ENCODE results near the gene GAS6. TPM values are rescaled to one million over a fixed set of nuclear protein-coding genes. Genes with fewer than 3 reads are reported as not detected.
"Not testable (repeated sequence)": the region's sequence is repeated elsewhere in the genome, so short reads cannot be mapped to it uniquely, and the experiment has no call there.

The GAS6 gene
- total RNA-seq, 1 donor from 2014 or later, result 244 TPM

DNA sequence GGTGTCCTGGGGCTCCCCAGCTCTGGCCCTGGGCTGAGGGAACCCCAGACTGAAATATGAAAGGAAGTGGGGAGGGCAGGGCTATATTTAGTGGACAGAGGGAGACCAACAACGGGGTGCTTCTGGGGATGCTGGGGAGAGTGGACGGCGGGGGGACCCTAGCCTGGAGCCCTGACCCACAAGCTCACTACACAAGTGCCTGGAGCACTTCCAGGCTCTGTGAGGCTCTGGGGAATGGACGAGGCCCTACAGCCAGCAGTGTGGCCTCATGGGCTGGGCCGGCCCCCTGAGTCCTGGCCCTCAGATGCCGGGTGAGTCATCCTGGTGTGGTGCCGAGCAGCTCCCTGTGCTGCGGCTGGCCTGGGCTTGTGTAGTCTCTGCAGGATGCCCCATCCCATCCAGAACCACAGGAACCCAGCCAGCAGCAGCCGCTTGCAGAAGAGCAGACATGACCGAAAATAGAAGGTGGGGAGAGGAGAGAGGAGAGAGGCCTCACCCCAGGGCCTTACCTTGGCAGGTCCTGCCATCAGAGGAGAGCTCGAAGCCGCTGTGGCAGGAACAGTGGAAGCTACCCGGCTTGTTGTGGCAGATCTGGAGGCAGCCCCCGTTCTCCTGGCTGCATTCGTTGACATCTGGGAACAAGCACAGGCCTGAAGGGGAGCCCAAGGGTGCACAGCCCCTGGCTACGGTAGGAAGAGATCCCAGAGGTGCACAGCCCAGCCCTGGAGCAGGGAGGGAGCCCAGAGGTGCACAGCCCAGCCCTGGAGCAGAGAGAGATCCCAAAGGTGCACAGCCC lies 26.1 kb downstream of the GAS6 start:
- peak; percentile 99 for DNase-seq (ENCODE audit: low spot score)

DNA sequence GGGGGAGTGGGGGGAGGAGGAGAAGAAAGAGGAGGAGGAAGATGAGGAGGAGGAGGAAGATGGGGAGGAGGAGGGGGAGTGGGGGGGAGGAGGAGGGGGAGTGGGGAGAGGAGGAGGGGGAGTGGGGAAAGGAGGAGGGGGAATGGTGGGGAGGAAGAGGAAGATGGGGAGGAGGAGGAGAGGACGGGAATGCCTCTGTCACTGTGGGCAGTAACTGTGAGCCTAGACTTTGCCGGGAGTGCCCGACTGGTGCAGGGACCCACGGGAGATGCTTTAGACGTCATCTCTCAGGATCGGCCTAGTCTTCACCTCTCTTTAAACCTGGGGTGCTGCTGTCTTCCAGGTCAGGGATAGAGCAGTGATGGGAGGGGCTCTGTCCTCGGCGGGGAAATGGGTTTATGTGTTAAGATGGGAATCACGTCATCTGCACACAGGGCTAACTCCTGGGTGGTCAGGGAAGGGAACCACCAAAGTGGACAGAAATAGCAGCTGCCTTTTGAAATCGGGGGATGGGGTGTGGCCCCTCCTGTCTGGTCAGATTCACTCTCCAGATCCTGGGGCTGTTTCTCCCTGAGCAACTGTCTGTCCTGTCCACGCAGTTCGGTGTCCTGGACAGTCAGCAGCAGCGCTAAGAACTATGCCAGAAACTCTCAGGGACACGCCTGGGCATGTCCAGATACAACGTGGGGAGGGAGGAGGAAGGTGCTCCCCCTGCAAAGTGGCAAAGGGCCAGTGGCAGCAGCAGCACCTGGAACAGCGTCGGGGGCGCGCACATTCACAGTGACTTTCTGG lies 26.9 kb downstream of the GAS6 start:
- DNase-seq (ENCODE audit: low spot score), result peak; percentile 92

DNA sequence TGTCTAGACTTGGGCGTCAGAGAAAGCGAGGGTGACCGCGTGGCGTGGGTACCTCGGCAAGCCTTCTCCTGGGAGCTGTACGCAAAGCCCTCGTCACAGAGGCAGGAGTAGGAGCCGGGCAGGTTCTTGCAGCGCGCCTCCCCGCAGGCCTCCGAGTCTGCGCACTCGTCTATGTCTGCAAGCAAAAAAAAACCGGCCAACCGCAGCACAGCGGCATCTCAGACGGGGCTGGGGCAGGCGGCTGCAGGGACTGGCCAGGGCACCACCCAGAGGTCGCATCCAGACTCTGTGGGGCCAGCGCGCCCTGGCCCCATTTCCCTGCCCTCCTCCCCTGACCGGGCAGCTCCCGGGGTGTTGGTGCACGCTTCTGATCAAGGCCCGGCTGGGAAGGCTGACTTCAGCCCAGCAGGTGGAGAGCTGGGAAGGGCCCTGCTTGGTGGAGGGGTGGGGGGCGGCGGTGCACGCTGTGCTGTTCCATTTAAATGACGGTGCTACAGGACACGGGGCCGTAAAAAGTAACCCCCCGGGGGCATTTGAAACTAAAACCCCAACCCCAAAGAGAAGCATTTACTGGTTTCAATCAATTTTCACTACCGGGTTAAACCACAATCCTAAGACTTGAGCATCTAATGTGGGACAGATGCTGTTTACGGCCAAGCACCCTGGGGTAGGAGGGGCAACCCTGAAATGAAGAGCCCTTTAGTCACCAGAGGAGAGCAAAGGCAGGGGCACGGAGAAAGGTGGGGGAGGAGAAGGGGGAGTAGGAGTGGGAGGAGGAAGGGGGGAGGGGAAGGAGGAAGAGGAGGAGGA lies 28.2 kb downstream of the GAS6 start:
- DNase-seq (ENCODE audit: low spot score), result peak; percentile 51

- DNase-seq (ENCODE audit: low spot score), result no peak
Observed at GRCh38 chr13:113834496-113835200, 29.2 kb downstream of the GAS6 start.

DNA sequence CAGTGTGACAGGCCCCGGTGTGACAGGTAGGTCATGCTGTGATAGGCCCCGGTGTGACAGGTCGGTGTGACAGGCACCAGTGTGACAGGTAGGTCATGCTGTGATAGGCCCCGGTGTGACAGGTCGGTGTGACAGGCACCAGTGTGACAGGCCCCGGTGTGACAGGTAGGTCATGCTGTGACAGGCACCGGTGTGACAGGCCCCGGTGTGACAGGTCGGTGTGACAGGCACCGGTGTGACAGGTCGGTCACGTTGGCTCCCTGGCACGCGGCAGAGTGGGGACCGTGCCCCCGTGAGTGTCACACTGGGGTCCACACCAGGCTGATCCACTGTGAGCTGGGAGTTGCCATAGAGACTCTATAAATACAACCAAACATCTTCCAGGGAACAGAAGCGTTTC lies 29.9 kb downstream of the GAS6 start:
- DNase-seq (ENCODE audit: low spot score), result not testable (repeated sequence)

DNA sequence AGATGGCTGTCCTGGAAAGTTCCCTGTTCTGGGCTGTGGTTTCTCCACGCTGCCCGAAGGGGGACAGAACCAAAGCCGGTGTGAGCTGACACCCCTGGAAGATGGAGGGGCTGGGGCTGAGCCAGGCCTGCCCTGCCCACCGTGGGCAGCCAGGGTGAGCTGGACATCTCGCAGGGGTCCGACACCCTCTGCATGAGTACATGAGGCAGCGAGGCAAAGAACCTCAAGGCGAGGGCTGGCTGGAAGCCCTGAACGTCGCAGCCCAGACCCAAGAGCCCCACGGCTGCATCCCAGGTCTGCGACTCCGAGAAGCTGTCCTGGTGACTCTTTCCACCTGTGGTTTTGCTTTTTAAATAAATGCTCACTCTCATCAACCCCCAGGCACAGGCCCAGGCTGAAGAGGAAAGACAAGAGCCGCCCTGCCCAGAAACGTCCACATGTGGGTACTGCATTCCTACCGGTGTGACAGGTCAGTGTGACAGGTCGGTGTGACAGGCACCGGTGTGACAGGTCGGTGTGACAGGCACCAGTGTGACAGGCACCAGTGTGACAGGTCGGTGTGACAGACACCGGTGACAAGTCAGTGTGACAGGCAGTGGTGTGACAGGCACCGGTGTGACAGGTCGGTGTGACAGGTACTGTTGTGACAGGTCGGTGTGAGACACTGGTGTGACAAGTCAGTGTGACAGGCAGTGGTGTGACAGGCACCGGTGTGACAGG lies 30.6 kb downstream of the GAS6 start:
- DNase-seq (ENCODE audit: low spot score), result no peak

DNA sequence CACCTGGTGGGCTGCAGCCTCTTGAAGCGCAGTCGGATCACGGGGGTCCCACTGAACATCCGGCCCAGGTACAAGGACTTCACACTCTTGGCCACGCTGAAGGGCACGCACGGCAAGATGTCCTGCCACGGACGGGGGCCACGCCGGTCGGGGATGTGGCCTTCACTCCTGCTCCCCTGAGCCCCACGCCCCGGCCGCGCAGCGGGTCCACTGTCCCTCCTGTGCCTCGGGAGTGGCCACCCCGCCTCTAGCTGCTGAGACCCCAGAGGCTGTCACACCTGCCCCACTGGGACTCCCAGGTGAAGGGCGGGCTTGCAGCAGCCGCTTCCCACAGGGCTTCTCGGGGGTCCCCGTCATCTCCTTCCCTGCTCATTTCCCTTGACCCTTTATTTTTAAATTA lies 31.2 kb downstream of the GAS6 start:
- no peak for DNase-seq (ENCODE audit: low spot score)

- no peak for DNase-seq (ENCODE audit: low spot score)
Observed at GRCh38 chr13:113832205-113832604, 31.7 kb downstream of the GAS6 start.

- DNase-seq (ENCODE audit: low spot score), result no peak
Observed at GRCh38 chr13:113831061-113831460, 32.8 kb downstream of the GAS6 start.

DNA sequence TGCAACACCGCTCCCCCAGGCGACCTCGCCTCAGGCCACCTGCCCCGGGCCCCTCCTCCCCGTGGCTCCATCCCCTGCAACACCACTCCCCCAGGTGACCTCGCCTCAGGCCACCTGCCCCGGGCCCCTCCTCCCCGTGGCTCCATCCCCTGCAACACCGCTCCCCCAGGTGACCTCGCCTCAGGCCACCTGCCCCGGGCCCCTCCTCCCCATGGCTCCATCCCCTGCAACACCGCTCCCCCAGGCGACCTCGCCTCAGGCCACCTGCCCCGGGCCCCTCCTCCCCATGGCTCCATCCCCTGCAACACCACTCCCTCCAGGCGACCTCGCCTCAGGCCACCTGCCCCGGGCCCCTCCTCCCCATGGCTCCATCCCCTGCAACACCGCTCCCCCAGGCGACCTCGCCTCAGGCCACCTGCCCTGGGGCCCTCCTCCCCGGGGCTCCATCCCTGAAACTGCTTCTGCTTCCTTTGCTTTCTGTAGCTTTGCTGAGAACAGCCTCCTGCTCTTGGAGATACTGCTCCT lies 33.4 kb downstream of the GAS6 start:
- not testable (repeated sequence) for DNase-seq (ENCODE audit: low spot score)

DNA sequence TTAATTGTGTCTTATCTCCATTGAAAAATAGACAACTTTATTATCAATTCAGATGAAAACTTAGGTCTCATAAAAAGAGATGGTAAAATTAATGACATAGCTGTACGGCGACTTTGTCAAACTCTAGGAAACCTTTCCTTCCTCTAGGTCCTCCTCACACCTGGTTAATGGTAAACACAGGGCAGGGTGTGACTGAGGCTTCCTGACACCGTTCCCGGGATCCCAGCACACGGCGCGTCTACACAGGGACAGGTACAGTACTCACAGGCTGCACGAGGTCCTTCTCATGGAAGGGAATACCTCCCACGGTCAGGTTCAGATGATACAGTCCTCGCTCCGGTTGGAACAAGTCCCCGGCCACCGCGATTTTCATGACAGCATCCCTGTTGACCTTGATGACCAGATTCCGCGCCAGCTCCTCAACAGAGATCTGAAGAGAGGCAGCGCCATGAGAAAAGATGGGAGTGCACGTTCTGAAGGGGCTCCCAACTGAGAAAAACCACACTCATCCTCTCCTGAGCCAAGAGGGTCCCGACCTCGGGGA lies 35.5 kb downstream of the GAS6 start:
- DNase-seq (ENCODE audit: low spot score), result no peak

GRCh38 chr13:113827021-113827420 lies 36.9 kb downstream of the GAS6 start:
- DNase-seq (ENCODE audit: low spot score), result no peak

GRCh38 chr13:113826446-113826845 lies 37.4 kb downstream of the GAS6 start:
- DNase-seq (ENCODE audit: low spot score), result not testable (repeated sequence)

- DNase-seq (ENCODE audit: low spot score), result no peak
Observed at GRCh38 chr13:113825841-113826240, 38.0 kb downstream of the GAS6 start.

DNA sequence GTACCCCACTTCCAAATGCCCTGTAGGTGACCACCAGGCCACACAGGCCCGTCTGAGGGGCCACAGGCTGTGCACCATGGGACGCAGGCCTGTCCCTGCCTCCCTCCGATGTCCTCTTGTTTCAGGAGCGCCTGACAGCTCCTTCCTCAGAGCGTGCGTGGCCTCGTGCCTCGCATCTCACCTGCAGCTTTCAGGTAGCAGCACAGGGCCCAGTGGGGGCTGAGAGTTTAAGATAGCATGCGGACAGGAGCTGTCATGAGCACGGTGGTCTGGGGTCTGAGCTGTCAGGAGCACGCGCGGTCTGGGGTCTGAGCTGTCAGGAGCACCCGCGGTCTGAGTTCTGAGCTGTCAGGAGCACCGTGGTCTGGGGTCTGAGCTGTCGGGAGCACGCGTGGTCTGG lies 40.1 kb downstream of the GAS6 start:
- DNase-seq (ENCODE audit: low spot score), result no peak

DNA sequence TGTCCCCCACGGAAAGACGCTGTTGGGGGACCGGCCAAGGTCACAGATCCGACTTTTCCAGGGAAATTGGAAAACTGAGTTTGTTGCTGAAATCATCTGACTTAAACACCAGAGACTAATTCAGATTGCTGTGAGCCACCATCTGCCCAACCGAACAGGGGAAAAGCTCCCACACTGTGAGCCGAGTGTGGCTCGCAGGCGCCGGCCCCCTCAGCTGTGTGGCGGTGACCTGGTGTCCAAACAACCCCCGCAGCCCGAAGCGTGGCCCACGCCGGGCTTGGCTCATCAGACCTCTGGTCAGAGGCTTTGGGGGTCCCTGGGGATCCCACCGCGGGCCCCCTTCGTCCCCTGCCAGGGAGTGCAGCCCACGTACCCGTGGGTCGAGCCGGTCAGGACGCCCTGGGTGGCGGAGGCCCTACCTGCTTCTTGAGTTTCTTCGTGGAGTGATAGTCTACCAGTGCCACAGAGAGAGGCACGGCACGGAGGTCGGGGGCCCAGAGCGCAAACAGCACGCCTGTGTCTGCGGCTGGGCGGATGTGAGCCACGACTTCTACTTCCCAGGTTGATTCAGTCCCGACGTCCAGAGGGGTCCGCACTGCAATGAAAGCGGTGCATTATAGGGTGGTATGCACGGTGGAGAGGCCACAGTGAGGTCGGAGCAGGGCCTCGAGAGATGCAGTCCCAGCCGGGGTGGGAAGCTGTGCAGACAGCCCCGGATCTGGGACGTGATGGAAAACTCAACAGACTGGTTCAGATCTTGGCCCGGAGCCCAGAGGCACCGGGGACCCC lies 40.7 kb downstream of the GAS6 start:
- DNase-seq (ENCODE audit: low spot score), result no peak

- DNase-seq (ENCODE audit: low spot score), result no peak
Observed at GRCh38 chr13:113822266-113822665, 41.6 kb downstream of the GAS6 start.

- no peak for DNase-seq (ENCODE audit: low spot score)
Observed at GRCh38 chr13:113821847-113822246, 42.0 kb downstream of the GAS6 start.

Measured in umbilical cord (tissue), 2 donors.